Measurements from ENCODE around the gene SLC6A6.

The SLC6A6 gene

DNA sequence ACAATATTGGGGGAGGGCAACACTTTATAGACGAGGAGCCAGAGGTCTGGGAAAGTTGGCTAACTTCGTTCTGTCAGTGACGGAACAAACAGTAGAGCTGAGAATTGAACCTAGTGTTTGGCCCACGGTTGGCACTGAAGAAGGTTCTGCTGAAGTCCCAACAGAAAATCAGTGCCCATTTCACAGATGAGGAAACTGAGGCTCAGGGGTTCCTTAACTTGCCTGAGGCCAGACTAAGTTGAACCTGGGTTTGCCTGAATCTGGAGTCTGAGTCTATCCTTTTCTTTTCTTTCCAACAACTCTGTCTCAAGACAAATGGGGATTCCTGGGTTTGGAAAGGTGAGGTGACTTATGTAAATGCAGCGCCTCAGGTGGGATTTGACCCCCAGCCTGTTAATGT is 55.1 kb downstream of the SLC6A6 start:
- DNase-seq, result no peak

GRCh38 chr3:14457999-14458398 is 55.6 kb downstream of the SLC6A6 start:
- DNase-seq, result no peak

DNA sequence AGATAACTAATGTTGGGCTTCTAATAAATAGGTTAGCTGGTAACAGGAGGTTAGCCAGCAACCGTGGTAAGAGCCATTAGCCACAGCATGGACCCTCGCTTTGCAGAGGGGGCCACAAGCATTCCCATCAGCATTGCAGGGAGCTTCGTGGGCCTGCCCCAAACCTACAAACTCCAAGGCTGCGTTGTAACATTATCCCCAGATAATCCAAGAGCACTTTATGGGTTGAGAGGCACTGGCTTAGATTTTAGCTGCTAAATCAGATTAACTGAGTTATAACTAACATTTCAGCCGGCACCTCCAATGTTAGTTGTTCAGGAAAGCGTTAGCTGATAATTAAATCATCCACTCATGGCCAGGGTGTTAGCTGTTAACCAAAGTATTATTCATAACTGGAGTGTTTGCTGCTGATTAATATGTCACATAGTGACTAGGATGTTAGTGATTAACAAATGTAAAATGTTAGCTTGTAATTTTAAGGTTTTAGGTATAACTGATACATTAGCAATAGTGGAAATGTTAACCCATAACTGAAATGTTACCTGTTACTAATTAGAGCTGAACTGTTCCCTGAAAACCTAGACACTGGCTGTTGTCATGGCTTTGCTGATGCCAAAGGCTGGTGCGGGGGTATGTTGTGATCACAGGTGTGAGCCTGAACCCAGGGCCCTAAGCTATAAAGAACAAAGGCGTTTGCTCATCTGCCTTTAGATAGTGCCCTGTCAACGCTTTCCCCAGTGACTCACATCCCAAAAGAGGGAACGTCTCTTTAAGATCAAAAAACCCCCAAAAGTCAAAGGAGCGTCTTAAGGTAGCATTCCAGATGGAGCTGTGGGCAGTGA is 56.2 kb downstream of the SLC6A6 start:
- DNase-seq, result no peak

GRCh38 chr3:14459384-14459783 is 57.0 kb downstream of the SLC6A6 start:
- DNase-seq, result no peak

DNA sequence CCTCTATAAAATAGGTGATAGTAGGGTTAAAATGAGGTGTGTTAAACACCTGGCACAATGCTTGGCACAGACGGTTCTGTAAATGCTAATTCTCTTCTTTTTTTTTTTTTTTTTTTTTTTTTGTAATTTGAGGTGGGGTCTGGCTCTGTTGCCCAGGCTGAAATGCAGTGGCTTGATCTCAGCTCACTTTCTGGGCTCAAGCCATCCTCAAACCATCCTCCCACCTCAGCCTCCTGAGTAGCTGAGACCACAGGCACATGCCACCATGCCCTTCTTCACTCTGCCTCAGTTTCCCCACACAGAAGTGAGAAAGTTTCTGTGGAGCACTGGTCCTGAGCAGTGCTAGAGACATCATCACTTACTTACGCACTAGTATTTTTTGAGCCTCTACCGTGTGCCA is 57.4 kb downstream of the SLC6A6 start:
- DNase-seq, result no peak

GRCh38 chr3:14460342-14461005 is 58.1 kb downstream of the SLC6A6 start:
- no peak for DNase-seq

DNA sequence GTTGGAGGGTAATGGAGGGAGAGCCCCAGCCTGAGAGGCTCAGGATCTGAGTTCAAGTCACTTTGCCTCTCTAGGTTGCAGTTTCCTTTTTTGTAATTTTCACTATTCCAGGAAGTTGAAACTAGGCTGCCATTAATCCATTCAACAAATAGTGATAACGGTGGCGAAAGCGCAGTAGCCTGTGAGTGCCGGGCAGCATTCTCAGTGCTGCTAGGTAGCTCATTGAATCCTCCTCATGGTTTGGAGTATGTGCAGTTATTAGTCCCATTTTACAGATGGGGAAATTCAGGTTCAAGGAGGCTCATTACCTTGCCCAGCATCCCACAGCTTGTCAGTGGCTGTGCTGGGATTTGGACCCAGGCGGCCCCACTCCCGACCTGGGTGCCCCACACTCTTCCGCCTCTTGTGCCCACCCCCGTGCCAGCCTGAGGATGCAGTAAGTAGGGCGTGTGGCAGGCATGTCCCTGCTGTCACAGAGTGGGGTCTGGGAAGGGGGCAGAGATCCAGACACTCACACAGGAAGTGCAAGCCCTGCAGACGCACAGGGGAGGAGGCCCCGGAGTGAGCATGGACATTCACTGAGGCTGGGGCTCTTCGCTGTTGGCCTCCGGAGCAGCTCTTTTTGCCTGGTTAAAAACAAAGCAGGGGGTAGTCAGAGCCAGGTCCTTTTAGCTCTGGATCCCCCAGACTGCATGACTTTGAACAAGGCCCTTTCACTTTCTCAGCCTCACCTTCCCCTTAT is 58.8 kb downstream of the SLC6A6 start:
- no peak for DNase-seq

DNA sequence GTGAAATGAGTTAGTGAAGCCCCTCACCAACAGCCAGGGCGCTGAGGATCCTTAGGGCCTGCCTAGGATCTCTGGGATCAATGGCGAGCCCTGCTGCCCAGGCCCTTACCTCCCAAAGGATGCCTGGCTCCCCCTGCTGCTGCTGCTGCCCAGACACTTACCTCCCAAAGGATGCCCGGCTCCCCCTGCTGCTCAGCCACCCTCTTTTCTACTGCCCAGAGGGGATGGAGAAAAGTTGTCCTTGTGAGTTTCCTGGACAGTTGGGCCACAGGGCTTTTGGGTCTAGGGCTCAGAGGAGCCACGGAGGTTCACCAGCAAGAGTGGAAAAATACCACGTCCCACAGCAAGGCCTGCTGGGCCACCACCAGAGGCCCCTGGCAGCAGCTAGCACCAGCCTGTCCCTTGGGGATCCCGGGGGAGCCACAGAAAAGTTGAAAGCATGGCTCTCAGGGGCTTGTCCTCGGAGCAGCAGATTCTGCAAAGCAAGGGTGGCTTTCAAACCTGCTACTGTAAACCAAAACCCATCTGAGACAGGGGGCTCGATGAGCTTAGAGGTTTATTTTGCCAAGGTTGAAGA is 59.4 kb downstream of the SLC6A6 start:
- no peak for DNase-seq

DNA sequence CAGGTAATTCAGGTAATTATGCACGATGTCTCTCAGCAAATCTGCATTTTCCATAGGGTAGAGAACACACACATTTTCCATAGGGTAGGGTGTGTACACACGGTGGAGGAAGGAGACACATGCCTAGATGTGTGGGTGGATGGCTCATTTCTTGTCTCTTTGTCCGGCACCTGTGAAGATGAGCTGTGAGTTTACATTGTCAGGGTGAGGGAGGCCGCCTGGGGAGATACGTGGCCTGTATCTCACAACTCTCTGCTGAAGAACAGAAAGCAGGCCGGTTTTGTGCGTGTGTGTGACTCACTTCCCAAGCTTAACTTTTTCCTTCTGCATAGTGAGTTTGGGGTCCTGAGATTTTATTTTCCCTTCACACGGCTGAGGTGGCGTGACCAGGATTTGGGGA is 60.3 kb downstream of the SLC6A6 start:
- no peak for DNase-seq

- DNase-seq, result no peak
Measured at GRCh38 chr3:14463330-14464140, 61.1 kb downstream of the SLC6A6 start.

GRCh38 chr3:14464141-14464465 is 61.7 kb downstream of the SLC6A6 start:
- no peak for DNase-seq

GRCh38 chr3:14464521-14464920 is 62.1 kb downstream of the SLC6A6 start:
- no peak for DNase-seq

DNA sequence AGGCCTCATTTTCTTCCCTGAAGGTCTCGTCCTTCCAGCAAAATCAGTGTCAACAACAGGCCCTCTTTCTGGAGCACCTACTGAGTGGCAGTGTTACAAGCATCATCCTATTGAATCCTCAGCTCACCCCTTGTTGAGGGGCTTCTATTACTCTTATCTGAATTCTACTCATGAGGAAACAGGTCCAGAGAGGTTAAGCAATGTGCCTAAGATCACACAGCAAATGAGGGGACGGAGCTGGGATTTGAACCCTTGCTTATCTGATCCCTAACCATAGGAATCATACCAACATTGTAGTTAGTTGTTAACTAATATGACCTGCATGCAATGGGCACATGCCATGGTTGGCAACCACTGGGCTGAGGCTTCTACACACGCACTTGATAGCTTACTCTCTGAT is 63.0 kb downstream of the SLC6A6 start:
- no peak for DNase-seq

GRCh38 chr3:14466179-14466903 is 63.9 kb downstream of the SLC6A6 start:
- no peak for DNase-seq

DNA sequence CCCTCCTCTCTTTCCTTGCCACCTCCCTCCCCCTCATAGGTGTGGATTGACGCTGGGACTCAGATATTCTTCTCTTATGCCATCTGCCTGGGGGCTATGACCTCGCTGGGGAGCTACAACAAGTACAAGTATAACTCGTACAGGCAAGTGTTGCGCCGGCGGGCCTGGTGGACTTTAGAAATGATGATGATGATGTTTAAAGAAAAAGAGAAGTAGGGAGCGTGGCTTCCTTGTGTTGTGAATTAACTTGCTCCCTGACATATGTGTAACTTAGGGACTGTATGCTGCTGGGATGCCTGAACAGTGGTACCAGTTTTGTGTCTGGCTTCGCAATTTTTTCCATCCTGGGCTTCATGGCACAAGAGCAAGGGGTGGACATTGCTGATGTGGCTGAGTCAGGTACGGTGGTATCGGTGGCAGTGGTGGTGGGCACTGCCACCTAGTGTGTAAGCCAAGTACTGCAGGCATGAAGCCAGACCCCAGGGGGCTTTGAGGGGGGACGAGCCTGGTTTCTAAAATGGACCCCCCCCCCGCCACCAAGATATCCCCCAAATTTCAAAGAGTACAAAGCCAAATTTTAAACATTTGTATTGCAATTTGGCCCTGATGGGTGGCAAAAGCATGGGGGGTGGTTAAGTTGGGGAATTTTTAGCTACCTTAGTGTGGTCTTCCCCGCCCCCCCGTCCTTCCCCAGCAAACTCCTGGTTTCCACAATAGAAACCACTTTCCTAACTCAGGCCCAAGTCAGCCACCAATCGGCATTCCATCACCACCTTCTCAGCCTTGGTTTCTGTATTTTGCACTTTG is 65.6 kb downstream of the SLC6A6 start:
- no peak for DNase-seq

GRCh38 chr3:14468621-14468981 is 66.2 kb downstream of the SLC6A6 start:
- DNase-seq, result no peak

DNA sequence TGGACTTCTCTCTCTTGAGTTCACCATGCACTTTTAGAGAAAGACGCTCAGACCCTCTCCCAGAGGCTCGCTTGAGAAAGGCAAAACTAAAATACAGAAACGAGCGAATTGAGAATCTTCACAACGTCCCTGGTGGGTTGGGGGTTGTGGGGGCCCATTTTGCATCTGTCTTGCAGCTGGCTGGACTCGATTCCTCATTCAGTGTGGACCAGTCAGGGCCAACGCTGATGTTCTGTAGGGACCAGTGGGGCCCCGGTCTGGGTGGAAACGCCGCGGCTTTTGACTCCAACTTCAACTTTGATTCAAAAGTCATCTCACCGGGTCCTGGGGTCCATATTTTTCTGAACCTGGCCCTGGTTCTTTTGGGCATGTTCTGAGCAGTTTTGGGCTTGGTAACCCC is 68.1 kb downstream of the SLC6A6 start:
- DNase-seq, result no peak

GRCh38 chr3:14471016-14471415 is 68.6 kb downstream of the SLC6A6 start:
- no peak for DNase-seq

- DNase-seq, result no peak
Measured at GRCh38 chr3:14471690-14472089, 69.3 kb downstream of the SLC6A6 start.

- no peak for DNase-seq
Measured at GRCh38 chr3:14472471-14473351, 70.3 kb downstream of the SLC6A6 start.
